ENCODE data around the gene EIF3F.

Gene EIF3F

DNA sequence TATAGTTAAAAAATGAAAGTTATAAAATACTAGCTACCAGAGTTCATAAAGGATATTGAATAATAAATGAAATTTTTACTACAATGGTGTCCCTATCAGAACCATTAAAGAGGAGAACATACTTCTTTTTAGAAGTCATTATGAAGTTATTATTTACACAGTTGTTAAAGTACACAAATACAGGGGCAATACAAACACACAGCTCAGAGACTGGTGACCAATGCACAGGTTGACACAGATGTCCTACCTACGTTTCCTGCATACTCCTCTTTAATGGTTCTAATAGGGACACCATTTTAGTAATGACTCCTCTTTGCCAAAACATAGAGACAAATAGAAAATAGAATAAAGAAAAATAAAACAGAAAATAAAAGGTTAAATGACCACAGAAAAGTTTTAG, 31.9 kb upstream of the EIF3F start:
- Histone ChIP-seq H3K9me3 (ENCODE audit: control insufficient read depth, low read length) (no peaks in the 10 kb centered on the region), H3K4me2 (ENCODE audit: low read length) (no peak overlapping the region), H3K79me2 (no peaks in the 10 kb centered on the region), H3K27ac (no peak overlapping the region), H3K9ac (no peak overlapping the region), H3K4me3 (ENCODE audit: low read depth, low read length) (no peak overlapping the region), H3K36me3 (ENCODE audit: control insufficient read depth, insufficient read depth, low read length) (no peaks in the 10 kb centered on the region), H3K27me3 (ENCODE audit: control insufficient read depth, insufficient read depth, low read length) (no peaks in the 10 kb centered on the region), H2AFZ (no peak overlapping the region), H3K4me1 (no peaks in the 10 kb centered on the region)
- TF ChIP-seq, protein P1, sequence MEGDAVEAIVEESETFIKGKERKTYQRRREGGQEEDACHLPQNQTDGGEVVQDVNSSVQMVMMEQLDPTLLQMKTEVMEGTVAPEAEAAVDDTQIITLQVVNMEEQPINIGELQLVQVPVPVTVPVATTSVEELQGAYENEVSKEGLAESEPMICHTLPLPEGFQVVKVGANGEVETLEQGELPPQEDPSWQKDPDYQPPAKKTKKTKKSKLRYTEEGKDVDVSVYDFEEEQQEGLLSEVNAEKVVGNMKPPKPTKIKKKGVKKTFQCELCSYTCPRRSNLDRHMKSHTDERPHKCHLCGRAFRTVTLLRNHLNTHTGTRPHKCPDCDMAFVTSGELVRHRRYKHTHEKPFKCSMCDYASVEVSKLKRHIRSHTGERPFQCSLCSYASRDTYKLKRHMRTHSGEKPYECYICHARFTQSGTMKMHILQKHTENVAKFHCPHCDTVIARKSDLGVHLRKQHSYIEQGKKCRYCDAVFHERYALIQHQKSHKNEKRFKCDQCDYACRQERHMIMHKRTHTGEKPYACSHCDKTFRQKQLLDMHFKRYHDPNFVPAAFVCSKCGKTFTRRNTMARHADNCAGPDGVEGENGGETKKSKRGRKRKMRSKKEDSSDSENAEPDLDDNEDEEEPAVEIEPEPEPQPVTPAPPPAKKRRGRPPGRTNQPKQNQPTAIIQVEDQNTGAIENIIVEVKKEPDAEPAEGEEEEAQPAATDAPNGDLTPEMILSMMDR (IDR thresholded peaks at IDR 0.05) = no peak

DNA sequence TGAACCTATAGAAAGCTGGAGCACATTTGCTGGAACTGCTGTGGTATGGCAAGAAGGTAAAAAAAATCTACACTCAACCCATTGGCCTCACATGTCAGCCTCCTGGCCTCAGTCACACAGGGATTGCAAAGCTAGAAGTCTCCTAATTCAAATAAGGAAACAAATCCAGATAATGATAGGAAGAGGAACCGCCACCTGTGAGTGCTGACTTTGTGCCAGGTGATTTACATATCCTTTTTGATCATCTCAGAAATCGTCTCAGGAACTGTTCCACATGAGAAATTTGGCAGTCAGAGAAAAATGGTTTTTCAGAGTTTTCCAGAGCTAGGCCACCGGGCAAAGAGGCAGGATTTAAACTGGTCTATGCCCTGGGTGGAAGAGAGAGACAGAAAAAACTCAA, 22.9 kb upstream of the EIF3F start:
- no peaks in the 10 kb centered on the region for H3K79me2 ChIP-seq
- no peak overlapping the region for H3K27ac ChIP-seq
- no peaks in the 10 kb centered on the region for H3K4me1 ChIP-seq
- H3K4me2 ChIP-seq (ENCODE audit: low read length) = no peak overlapping the region
- H3K36me3 ChIP-seq (ENCODE audit: control insufficient read depth, insufficient read depth, low read length) = no peaks in the 10 kb centered on the region
- TF ChIP-seq, protein P1 (IDR thresholded peaks at IDR 0.05) = no peak
- no peaks in the 10 kb centered on the region for H3K27me3 ChIP-seq (ENCODE audit: control insufficient read depth, insufficient read depth, low read length)
- H3K4me3 ChIP-seq (ENCODE audit: low read depth, low read length) = no peak overlapping the region
- H3K9ac ChIP-seq = no peak overlapping the region
- no peak overlapping the region for H2AFZ ChIP-seq
- no peaks in the 10 kb centered on the region for H3K9me3 ChIP-seq (ENCODE audit: control insufficient read depth, low read length)

DNA sequence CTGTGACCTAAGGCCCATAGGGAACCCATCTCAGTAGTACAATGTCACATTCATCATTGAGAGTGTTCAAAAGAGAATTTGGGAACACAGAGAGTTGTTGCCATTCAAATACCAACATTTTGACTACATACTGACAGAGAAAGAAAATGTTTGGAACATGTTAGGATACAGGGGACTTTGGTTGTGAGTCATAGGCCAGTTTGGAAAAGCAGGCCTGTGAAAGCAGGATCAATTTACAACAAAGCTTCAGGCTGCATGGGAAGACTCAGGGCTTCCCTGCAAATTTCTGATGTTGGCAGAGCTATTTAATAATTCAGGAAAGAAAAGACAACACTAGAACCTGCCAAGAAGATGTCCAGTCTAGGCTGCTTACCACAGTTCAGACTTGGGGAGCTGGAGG, 22.3 kb upstream of the EIF3F start:
- TF ChIP-seq, protein P1 (IDR thresholded peaks at IDR 0.05) = no peak
- no peaks in the 10 kb centered on the region for H3K27me3 ChIP-seq (ENCODE audit: control insufficient read depth, insufficient read depth, low read length)
- H3K27ac ChIP-seq = no peak overlapping the region
- no peaks in the 10 kb centered on the region for H3K79me2 ChIP-seq
- H3K4me1 ChIP-seq = no peaks in the 10 kb centered on the region
- no peaks in the 10 kb centered on the region for H3K9me3 ChIP-seq (ENCODE audit: control insufficient read depth, low read length)
- H3K4me3 ChIP-seq (ENCODE audit: low read depth, low read length) = no peak overlapping the region
- no peak overlapping the region for H3K4me2 ChIP-seq (ENCODE audit: low read length)
- no peak overlapping the region for H2AFZ ChIP-seq
- H3K9ac ChIP-seq = no peak overlapping the region
- no peaks in the 10 kb centered on the region for H3K36me3 ChIP-seq (ENCODE audit: control insufficient read depth, insufficient read depth, low read length)

DNA sequence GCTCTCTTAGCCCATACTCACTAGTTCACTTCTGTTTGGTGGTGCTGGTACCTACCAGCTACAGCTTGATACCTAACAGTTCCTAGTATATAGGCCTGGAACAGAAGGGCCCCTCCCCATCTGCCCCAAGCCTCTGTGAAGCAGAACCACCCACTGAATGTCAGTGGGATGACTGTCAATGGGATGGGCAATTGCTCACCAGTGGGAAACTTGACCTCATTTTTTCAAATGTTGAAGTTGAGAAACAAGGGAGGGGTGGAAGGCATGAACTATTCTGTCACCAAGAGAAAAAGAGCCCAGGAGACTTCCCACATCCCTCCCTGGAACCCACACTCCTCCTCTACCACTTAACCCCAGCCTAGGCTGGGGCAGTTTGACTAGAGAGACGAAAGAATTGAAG, 21.8 kb upstream of the EIF3F start, which contains the start of gene NLRP10:
Gene NLRP10, minus strand, starts transcription at position 62 of the 400 bp plus-strand sequence. CDS start 1,952 bp downstream, outside the sequence.
- Histone ChIP-seq H3K4me1 (no peaks in the 10 kb centered on the region), H3K36me3 (ENCODE audit: control insufficient read depth, insufficient read depth, low read length) (no peaks in the 10 kb centered on the region), H2AFZ (no peak within 1 kb of the TSS), H3K4me3 (ENCODE audit: low read depth, low read length) (no peak within 1 kb of the TSS), H3K27ac (no peak within 1 kb of the TSS), H3K9me3 (ENCODE audit: control insufficient read depth, low read length) (no peaks in the 10 kb centered on the region), H3K79me2 (no peaks in the 10 kb centered on the region), H3K27me3 (ENCODE audit: control insufficient read depth, insufficient read depth, low read length) (no peaks in the 10 kb centered on the region), H3K9ac (no peak within 1 kb of the TSS), H3K4me2 (ENCODE audit: low read length) (no peak within 1 kb of the TSS)
- TF ChIP-seq, protein P1 (IDR thresholded peaks at IDR 0.05) = no peak

DNA sequence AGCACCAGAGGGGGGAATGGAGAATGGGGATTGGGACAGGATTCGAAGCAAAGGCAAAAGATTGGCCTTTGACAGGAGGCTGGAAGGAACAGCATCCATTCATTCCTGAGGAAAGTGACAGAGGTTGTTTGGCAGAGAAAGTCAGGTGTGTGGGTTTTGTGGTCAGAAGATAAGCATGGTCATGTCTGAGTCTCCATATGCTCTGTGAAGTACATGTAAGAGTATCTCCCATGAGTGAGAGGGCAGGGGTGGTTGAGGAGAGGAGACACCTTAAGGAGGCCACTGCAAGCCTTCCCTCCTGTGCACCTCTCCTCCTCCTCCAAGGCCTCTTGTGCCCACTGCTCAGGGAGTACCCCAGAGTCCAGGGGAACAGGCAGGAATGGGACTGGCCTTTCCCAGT, 20.0 kb upstream of the EIF3F start:
- H3K36me3 ChIP-seq (ENCODE audit: control insufficient read depth, insufficient read depth, low read length) = no peaks in the 10 kb centered on the region
- no peak overlapping the region for H3K27ac ChIP-seq
- H3K4me2 ChIP-seq (ENCODE audit: low read length) = no peak overlapping the region
- no peak overlapping the region for H2AFZ ChIP-seq
- H3K27me3 ChIP-seq (ENCODE audit: control insufficient read depth, insufficient read depth, low read length) = no peaks in the 10 kb centered on the region
- no peaks in the 10 kb centered on the region for H3K9me3 ChIP-seq (ENCODE audit: control insufficient read depth, low read length)
- TF ChIP-seq, protein P1 (IDR thresholded peaks at IDR 0.05) = no peak
- no peak overlapping the region for H3K4me3 ChIP-seq (ENCODE audit: low read depth, low read length)
- no peaks in the 10 kb centered on the region for H3K4me1 ChIP-seq
- H3K79me2 ChIP-seq = no peaks in the 10 kb centered on the region
- no peak overlapping the region for H3K9ac ChIP-seq
